H1 (cell line): ENCODE measurements around the gene TSFM. TPM values are rescaled to one million over a fixed set of nuclear protein-coding genes. Genes with fewer than 3 reads are reported as not detected.

Experiments used
- BRCA1 ChIP-seq: IDR thresholded peaks from 2 replicates; pipeline ENCODE4 v1.6.1; 2012; ENCODE audit warnings: low read depth, low read length, improper control_type of control experiment
- HDAC2 ChIP-seq, 2 experiments: fragments of 300-600 bp in 1 of 2; sonication (generic) in 1 of 2; IDR thresholded peaks; 2 replicates each; pipeline ENCODE4 v1.6.1; 2011 to 2012; ENCODE audit warnings: low read depth in 2 of 2, low read length in 2 of 2, mild to moderate bottlenecking in 2 of 2, moderate library complexity in 2 of 2, borderline replicate concordance in 1 of 2, inconsistent platforms in 1 of 2
- KDM1A ChIP-seq: fragments of 200-600, 300-600 bp; sonication (generic); IDR thresholded peaks from 2 replicates; pipeline ENCODE4 v1.7.1; 2016; ENCODE audit warnings: mild to moderate bottlenecking, low read length, borderline replicate concordance
- POU5F1 ChIP-seq: IDR thresholded peaks from 2 replicates; pipeline ENCODE4 v1.6.1; 2011; ENCODE audit warnings: low read depth, mild to moderate bottlenecking, low read length, moderate library complexity
- RBBP5 ChIP-seq: IDR thresholded peaks from 2 replicates; pipeline ENCODE4 v1.7.1; 2012; ENCODE audit warnings: low read depth, mild to moderate bottlenecking, inconsistent platforms, low read length, moderate library complexity, borderline replicate concordance
- SAP30 ChIP-seq: fragments of 300-600 bp; sonication (generic); IDR thresholded peaks from 2 replicates; pipeline ENCODE4 v1.7.1; 2012; ENCODE audit warnings: low read length, moderate library complexity, mild to moderate bottlenecking, inconsistent platforms; ENCODE audit not compliant: insufficient read depth, insufficient replicate concordance
- SIRT6 ChIP-seq: IDR thresholded peaks from one replicate; pipeline ENCODE4 v1.7.1; 2012; ENCODE audit warnings: low read length, inconsistent platforms
- SIX5 ChIP-seq: IDR thresholded peaks from 2 replicates; pipeline ENCODE4 v1.6.1; 2011; ENCODE audit warnings: mild to moderate bottlenecking, low read depth, low read length
- SP1 ChIP-seq: IDR thresholded peaks from 2 replicates; pipeline ENCODE4 v1.6.1; 2011; ENCODE audit warnings: low read depth, low read length
- SP2 ChIP-seq: IDR thresholded peaks from 2 replicates; pipeline ENCODE4 v1.6.1; 2012; ENCODE audit warnings: mild to moderate bottlenecking, low read length, inconsistent platforms
- SUZ12 ChIP-seq: fragments of 200-600 bp; sonication (generic); IDR thresholded peaks from 2 replicates; pipeline ENCODE4 v1.6.1; 2012; ENCODE audit warnings: mild to moderate bottlenecking, inconsistent platforms, low read length, moderate library complexity, mixed read lengths
- TAF7 ChIP-seq: optimal IDR thresholded peaks from 2 replicates; pipeline ENCODE3; 2011; ENCODE audit warnings: low read depth, mild to moderate bottlenecking, inconsistent platforms, low read length, moderate library complexity, borderline replicate concordance
- YY1 ChIP-seq: IDR thresholded peaks from 2 replicates; pipeline ENCODE4 v1.6.1; 2011; ENCODE audit warnings: low read depth, mild to moderate bottlenecking, low read length
- polyA plus RNA-seq, 7 experiments: library from polyadenylated mRNA; depleted of rRNA in 3 of 7; stranded (reverse) in 5 of 7; unstranded in 2 of 7; fragments of >200 nt in 5 of 7; fragments of 200-250 nt in 2 of 7; gene quantifications; 1 replicate in 5 of 7; 2 replicates in 1 of 7; 4 replicates in 1 of 7; pipeline versions ENCODE4 v1.2.1 to v1.2.3, GENCODE V29; 2011 to 2013; ENCODE audit warnings: missing spikeins in 2 of 7, mixed read lengths in 2 of 7
- total RNA-seq: library from RNA; stranded (reverse); fragmentation: NEBNext Ultra II Directional; extraction: Animal tissue kit (Norgen Biotek cat#: 25700); gene quantifications from 2 replicates; pipeline ENCODE4 v1.2.1, GENCODE V29; 2021
- TF ChIP-seq, protein P1 (sequence below): IDR thresholded peaks from 2 replicates; pipeline ENCODE4 v1.6.1; 2011; ENCODE audit warnings: low read length, improper control_type of control experiment
- TF ChIP-seq, protein P2 (sequence below), 3 experiments: IDR thresholded peaks; 1 replicate in 2 of 3; 2 replicates in 1 of 3; pipeline versions ENCODE4 v1.5.1 to v1.6.1; 2011; ENCODE audit warnings: low read length in 3 of 3, mild to moderate bottlenecking in 3 of 3, inconsistent platforms in 2 of 3, low read depth in 1 of 3, moderate library complexity in 1 of 3; ENCODE audit not compliant: insufficient read depth in 1 of 3; ENCODE audit errors: control extremely low read depth in 1 of 3

Gene TSFM
- total and polyA plus RNA-seq, 2 of the 8 experiments (the other 6 are each of a cell fraction or from before 2014, with no cell fraction given) = 17.4 to 49.8 TPM

DNA sequence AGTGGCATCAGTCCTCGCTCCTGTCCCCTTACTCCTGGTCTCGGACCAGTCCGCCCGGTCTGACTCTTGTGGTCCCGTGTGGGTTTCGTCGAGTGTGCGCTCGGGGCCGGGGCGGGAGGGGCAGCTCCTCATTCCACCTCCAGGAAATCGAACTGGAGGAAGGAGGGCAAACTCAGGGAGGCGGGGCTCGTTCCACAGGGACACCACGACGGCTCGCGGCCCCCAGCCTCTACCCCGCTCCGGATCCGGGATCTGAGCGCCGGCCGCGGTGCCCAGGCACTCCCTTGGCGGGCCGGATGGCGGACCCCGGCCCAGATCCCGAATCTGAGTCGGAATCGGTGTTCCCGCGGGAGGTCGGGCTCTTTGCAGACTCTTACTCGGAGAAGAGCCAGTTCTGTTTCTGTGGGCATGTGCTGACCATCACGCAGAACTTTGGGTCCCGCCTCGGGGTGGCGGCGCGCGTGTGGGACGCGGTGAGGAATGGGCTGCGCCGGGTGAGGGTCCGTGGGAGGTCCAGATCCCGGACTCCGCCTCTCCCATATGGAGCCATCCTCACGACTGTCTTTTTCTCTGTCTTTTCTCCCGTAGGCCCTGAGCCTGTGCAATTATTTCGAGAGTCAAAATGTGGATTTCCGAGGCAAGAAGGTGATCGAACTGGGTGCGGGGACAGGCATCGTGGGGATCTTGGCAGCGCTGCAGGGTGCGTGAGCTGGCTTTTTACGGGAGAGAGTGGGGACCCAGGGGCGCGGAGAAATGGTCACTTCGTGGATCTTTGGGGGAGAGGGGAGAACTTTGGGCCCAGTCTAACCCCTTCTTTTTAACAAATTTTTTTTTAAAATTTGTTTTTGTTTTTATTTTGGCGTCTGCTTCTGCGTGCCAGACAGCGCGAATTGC, 9.9 kb upstream of the TSFM start, which contains the start of gene EEF1AKMT3 (continued):
- TF ChIP-seq SUZ12 (peak; percentile 33; the same call in 1 of the 2 replicates), SP2 (no peak), HDAC2 (IDR thresholded peaks at IDR 0.05; ENCODE audit: borderline replicate concordance in 1 of 2, low read depth in 2 of 2, low read length in 2 of 2) (0 out of 4 replicates have a peak, but pooled peaks of 1 of the 2 experiments have one; percentile 17), SAP30 (no peak), SIRT6 (no peak), SP1 (no peak), KDM1A (no peak), TAF7 (no peak), RBBP5 (peak; percentile 59; the same call in 1 of the 2 replicates), POU5F1 (no peak), BRCA1 (no peak), SIX5 (no peak), YY1 (no peak)
- TF ChIP-seq, protein P1, sequence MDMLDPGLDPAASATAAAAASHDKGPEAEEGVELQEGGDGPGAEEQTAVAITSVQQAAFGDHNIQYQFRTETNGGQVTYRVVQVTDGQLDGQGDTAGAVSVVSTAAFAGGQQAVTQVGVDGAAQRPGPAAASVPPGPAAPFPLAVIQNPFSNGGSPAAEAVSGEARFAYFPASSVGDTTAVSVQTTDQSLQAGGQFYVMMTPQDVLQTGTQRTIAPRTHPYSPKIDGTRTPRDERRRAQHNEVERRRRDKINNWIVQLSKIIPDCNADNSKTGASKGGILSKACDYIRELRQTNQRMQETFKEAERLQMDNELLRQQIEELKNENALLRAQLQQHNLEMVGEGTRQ = no peak
- TF ChIP-seq, protein P2, sequence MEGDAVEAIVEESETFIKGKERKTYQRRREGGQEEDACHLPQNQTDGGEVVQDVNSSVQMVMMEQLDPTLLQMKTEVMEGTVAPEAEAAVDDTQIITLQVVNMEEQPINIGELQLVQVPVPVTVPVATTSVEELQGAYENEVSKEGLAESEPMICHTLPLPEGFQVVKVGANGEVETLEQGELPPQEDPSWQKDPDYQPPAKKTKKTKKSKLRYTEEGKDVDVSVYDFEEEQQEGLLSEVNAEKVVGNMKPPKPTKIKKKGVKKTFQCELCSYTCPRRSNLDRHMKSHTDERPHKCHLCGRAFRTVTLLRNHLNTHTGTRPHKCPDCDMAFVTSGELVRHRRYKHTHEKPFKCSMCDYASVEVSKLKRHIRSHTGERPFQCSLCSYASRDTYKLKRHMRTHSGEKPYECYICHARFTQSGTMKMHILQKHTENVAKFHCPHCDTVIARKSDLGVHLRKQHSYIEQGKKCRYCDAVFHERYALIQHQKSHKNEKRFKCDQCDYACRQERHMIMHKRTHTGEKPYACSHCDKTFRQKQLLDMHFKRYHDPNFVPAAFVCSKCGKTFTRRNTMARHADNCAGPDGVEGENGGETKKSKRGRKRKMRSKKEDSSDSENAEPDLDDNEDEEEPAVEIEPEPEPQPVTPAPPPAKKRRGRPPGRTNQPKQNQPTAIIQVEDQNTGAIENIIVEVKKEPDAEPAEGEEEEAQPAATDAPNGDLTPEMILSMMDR (IDR thresholded peaks at IDR 0.05; ENCODE audit: control extremely low read depth in 1 of 3, insufficient read depth in 1 of 3, low read depth in 1 of 3, low read length in 3 of 3) = no peak
